ENCODE results near the gene ADGRV1.

GRCh38 chr5:91186101-91186500 lies 627.5 kb downstream of the ADGRV1 start:
- TF ChIP-seq EP300 (IDR thresholded peaks at IDR 0.05; ENCODE audit: borderline replicate concordance in 1 of 2, low read depth in 1 of 2, low read length in 1 of 2) (no peak), CTCF (IDR thresholded peaks at IDR 0.05) (no peak), REST (IDR thresholded peaks at IDR 0.05; ENCODE audit: low read depth, low read length) (no peak), ZBTB33 (IDR thresholded peaks at IDR 0.05; ENCODE audit: borderline replicate concordance, low read depth) (no peak), EZH2phosphoT487 (IDR thresholded peaks at IDR 0.05; ENCODE audit: borderline replicate concordance, low read depth) (no peak), TAF1 (IDR thresholded peaks at IDR 0.05; ENCODE audit: borderline replicate concordance, low read depth, low read length) (no peak), POLR2AphosphoS5 (IDR thresholded peaks at IDR 0.05; ENCODE audit: low read depth, low read length) (no peak), GATA2 (CRISPR knock-in tag; IDR thresholded peaks at IDR 0.05) (no peak), ELF1 (IDR thresholded peaks at IDR 0.05) (no peak), USF1 (IDR thresholded peaks at IDR 0.05; ENCODE audit: borderline replicate concordance, low read depth) (no peak), IRF3 (IDR thresholded peaks at IDR 0.05; ENCODE audit: low read depth, low read length) (no peak), FOXM1 (IDR thresholded peaks at IDR 0.05; ENCODE audit: low read depth) (no peak), PBX3 (IDR thresholded peaks at IDR 0.05) (no peak)

Data from SK-N-SH (cell line).